Kidney (tissue), 14 donors: Measurements from ENCODE around the gene ABHD3. TPM values are rescaled to one million over a fixed set of nuclear protein-coding genes. Genes with fewer than 3 reads are reported as not detected.
"Not testable (repeated sequence)": the region's sequence is repeated elsewhere in the genome, so short reads cannot be mapped to it uniquely, and the experiment has no call there.

Experiments used
- DNase-seq, 5 donors: peaks; one replicate each; pipeline ENCODE4 v3.0.0-alpha.2; 2013 to 2020
- FAIRE-seq: peaks from 2 replicates; lab custom pipeline; 2012; peaks lifted over from hg19 to GRCh38; lab: Jason Lieb, UNC
- H3K27ac ChIP-seq, 2 donors: one replicate each; pipeline ENCODE4 v1.7.0; 2013; ENCODE audit warnings: low read depth in 2 of 2, low read length in 2 of 2, inconsistent platforms in 1 of 2
- H3K27me3 ChIP-seq: one replicate; pipeline ENCODE4 v1.7.1; 2013; ENCODE audit warnings: low read length, inconsistent platforms; ENCODE audit not compliant: control insufficient read depth, insufficient read depth
- H3K36me3 ChIP-seq, 3 donors: one replicate each; pipeline versions ENCODE4 v1.7.0 to v1.7.1; 2013; ENCODE audit warnings: low read length in 3 of 3, control low read depth in 1 of 3, inconsistent platforms in 1 of 3; ENCODE audit not compliant: insufficient read depth in 3 of 3, control insufficient read depth in 2 of 3
- H3K4me1 ChIP-seq, 3 donors: one replicate each; pipeline versions ENCODE4 v1.7.0 to v1.7.1; 2013; ENCODE audit warnings: low read length in 3 of 3, inconsistent platforms in 1 of 3, low read depth in 1 of 3; ENCODE audit not compliant: control insufficient read depth in 2 of 3, insufficient read depth in 2 of 3
- H3K4me3 ChIP-seq, 3 donors: one replicate each; pipeline versions ENCODE4 v1.7.0 to v1.8.1; 2013; ENCODE audit warnings: low read length in 3 of 3, control low read depth in 1 of 3, inconsistent platforms in 1 of 3
- H3K9ac ChIP-seq, 3 donors: one replicate each; pipeline versions ENCODE4 v1.7.0 to v1.7.1; 2013; ENCODE audit warnings: low read length in 3 of 3, control low read depth in 1 of 3, inconsistent platforms in 1 of 3
- H3K9me3 ChIP-seq, 3 donors: one replicate each; pipeline versions ENCODE4 v1.7.0 to v1.7.1; 2013; ENCODE audit warnings: low read length in 3 of 3, control low read depth in 1 of 3, inconsistent platforms in 1 of 3; ENCODE audit not compliant: control insufficient read depth in 2 of 3, insufficient read depth in 1 of 3
- intact Hi-C: fragments of 100-400 bp; cut with DNase I; formaldehyde crosslinking; loops from one replicate; pipeline ENCODE4 v1.11.1; 2022
- polyA plus RNA-seq: library from polyadenylated mRNA; stranded (reverse); fragments of 350-450 nt; fragmentation: Illumina TruSeq; extraction: RNeasy Lipid Tissue Mini Kit (QIAGEN cat#74804); gene quantifications from one replicate; pipeline ENCODE4 v1.2.3, GENCODE V29; 2014; ENCODE audit warnings: low read depth, low replicate concordance; ENCODE audit not compliant: insufficient read depth
- total RNA-seq: library from RNA; stranded (reverse); fragmentation: NEBNext Ultra II Directional; extraction: Animal tissue kit (Norgen Biotek cat#: 25700); gene quantifications from one replicate; pipeline ENCODE4 v1.2.1, GENCODE V29; 2021
- TF ChIP-seq, protein P1 (sequence below): IDR thresholded peaks from 3 replicates; pipeline ENCODE4 v1.5.1; 2012; ENCODE audit warnings: mild to moderate bottlenecking, moderate library complexity, borderline replicate concordance; ENCODE audit not compliant: insufficient read depth; ENCODE audit errors: extremely low read depth
- donor health status: control.
- donor health status: control.
- donor health status: control.
- donor health status: control.
- donor health status: control.
- donor health status: DM: yes; HTN: yes; CAD: no.
- donor health status: Normal renal cell carcinoma (clear cell type).

ABHD3 gene
- total and polyA plus RNA-seq, 2 donors from 2014 or later, result 13.1 to 18.9 TPM

DNA sequence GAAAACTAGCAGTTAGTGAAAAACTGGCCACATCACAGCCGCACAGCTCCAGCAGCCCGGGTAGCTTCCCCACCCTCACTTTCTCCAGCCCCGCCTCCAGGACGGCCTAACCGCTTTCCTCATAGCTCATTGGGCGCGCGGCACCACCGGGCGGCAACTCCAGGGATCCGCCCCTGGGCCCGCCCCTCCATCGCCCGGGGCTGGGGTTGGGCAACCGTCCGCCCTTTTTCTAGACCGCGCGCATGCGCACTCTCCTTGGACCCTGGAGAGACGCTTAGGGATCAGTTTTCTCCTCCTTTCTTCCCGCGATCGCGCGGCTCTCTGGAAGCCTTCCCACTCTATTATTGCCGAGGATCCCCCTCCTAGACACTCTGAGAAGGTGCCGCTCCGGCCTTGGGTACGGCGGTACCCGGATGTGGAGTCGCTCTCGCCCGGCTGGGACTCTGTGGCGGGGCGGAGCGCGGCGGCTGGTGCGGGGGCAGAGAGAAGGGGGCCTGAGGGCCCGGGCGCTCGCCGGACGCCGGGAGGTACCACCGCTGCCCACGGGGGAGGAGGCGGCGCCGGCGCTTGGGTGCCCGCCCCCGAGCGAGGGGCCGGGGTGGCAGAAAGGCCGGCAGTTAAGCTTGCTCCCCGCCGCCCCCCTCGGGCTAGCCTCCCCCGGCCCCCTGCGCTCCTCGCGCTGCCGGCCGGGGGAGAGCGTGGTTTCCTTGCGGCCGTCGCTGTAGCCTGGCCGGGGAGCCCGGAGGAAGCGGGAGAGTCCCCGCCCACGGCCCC, 36.2 kb upstream of the ABHD3 start, which contains the start of gene MIB1:
MIB1 (plus strand) TSS at position 255 of the 774 bp plus-strand sequence. CDS start 792 bp downstream, outside the sequence.
- H3K9me3 ChIP-seq, result no peaks in the 10 kb centered on the region
- DNase-seq, result peak; percentile 99 to 100 (median 99)
- H3K9ac ChIP-seq, result peak within 1 kb of the TSS; percentile 46 to 94 (median 94)
- H3K27me3 ChIP-seq, result no peaks in the 10 kb centered on the region
- H3K27ac ChIP-seq, result peak within 1 kb of the TSS; percentile 90 to 99
- H3K4me3 ChIP-seq, result peak within 1 kb of the TSS; percentile 62 to 85 (median 79)
- H3K4me1 ChIP-seq, result peaks cover 0 to 6% (median 0%) of the 10 kb centered on the region in 3 donors
- no peaks in the 10 kb centered on the region for H3K36me3 ChIP-seq
- TF ChIP-seq, protein P1, sequence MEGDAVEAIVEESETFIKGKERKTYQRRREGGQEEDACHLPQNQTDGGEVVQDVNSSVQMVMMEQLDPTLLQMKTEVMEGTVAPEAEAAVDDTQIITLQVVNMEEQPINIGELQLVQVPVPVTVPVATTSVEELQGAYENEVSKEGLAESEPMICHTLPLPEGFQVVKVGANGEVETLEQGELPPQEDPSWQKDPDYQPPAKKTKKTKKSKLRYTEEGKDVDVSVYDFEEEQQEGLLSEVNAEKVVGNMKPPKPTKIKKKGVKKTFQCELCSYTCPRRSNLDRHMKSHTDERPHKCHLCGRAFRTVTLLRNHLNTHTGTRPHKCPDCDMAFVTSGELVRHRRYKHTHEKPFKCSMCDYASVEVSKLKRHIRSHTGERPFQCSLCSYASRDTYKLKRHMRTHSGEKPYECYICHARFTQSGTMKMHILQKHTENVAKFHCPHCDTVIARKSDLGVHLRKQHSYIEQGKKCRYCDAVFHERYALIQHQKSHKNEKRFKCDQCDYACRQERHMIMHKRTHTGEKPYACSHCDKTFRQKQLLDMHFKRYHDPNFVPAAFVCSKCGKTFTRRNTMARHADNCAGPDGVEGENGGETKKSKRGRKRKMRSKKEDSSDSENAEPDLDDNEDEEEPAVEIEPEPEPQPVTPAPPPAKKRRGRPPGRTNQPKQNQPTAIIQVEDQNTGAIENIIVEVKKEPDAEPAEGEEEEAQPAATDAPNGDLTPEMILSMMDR, result no peak
- intact Hi-C loops, result no loop called here
- FAIRE-seq, result peak; percentile 98

- intact Hi-C loops, result no loop called here
Measured at GRCh38 chr18:21739604-21740537, 35.3 kb upstream of the ABHD3 start.

DNA sequence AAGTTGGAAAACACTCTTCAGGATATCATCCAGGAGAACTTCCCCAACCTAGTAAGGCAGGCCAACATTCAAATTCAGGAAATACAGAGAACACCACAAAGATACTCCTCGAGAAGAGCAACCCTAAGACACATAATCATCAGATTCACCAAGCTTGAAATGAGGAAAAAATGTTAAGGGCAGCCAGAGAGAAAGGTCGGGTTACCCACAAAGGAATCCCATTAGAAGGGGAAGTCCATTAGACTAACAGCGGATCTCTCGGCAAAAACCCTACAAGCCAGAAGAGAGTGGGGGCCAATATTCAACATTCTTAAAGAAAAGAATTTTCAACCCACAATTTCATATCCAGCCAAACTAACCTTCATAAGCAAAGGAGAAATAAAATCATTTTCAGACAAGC, 32.4 kb upstream of the ABHD3 start:
- H3K9me3 ChIP-seq, H3K4me1 ChIP-seq, H3K4me3 ChIP-seq, H3K36me3 ChIP-seq, intact Hi-C loops, DNase-seq, H3K27me3 ChIP-seq, FAIRE-seq, H3K9ac ChIP-seq, H3K27ac ChIP-seq: not testable (repeated sequence)

More at GRCh38 chr18:21739604-21740537, 35.3 kb upstream of the ABHD3 start:
- Histone ChIP-seq H3K36me3 (no peaks in the 10 kb centered on the region), H3K4me1 (peaks cover 0 to 6% (median 0%) of the 10 kb centered on the region in 3 donors), H3K4me3 (peak overlapping the region; percentile 60 to 79 (median 62)), H3K27ac (peak overlapping the region; percentile 38 to 40), H3K27me3 (no peaks in the 10 kb centered on the region), H3K9me3 (no peaks in the 10 kb centered on the region), H3K9ac (peak overlapping the region; percentile 34 to 68 (median 46))
- DNase-seq, result peak in 3 of 5 donors; percentile 32 to 76 (median 75)
- FAIRE-seq, result no peak
- TF ChIP-seq, protein P1, result no peak
